Endothelial cell of umbilical vein (primary cell): ENCODE measurements around the gene CA11. TPM values are rescaled to one million over a fixed set of nuclear protein-coding genes. Genes with fewer than 3 reads are reported as not detected.

Experiments
- BruUV-seq: library from RNA; stranded (reverse); fragments of 400-500 nt; replicated peaks from 2 replicates; lab custom pipeline; 2021; lab: Mats Ljungman, UMichigan
- CTCF ChIA-PET: fragments of 300-600, 350-600 bp; sonication (Branson Sonifier 250); formaldehyde crosslinking; loops from one replicate; lab custom pipeline; 2021; ENCODE audit warnings: antibody characterized with exemption, inconsistent platforms; lab: Charles Lee
- POLR2A ChIA-PET: fragments of 300-600, 350-600 bp; sonication (Branson Sonifier 250); formaldehyde crosslinking; loops from one replicate; lab custom pipeline; 2021; ENCODE audit warnings: antibody characterized with exemption, inconsistent platforms; lab: Charles Lee
- DNase-seq: peaks from one replicate; pipeline ENCODE4 v3.0.0-alpha.2; 2011; ENCODE audit warnings: low read depth, low spot score
- FAIRE-seq: peaks from 2 replicates; lab custom pipeline; 2011; peaks lifted over from hg19 to GRCh38; lab: Jason Lieb, UNC
- H2AFZ ChIP-seq: 2 replicates; pipeline ENCODE4 v1.6.0; 2012; ENCODE audit warnings: low read depth, low read length, control low read depth, inconsistent platforms
- H3K27ac ChIP-seq: 2 replicates; pipeline ENCODE4 v1.5.1; 2011; ENCODE audit warnings: low read depth, mild to moderate bottlenecking, control low read depth, low read length, moderate library complexity; ENCODE audit not compliant: insufficient read depth
- H3K27me3 ChIP-seq, 2 experiments: 2 replicates each; pipeline versions ENCODE4 v1.6.0 to v1.6.1; 2011; ENCODE audit warnings: low read length in 2 of 2, mixed read lengths in 1 of 2; ENCODE audit not compliant: control insufficient read depth in 2 of 2, insufficient read depth in 2 of 2
- H3K36me3 ChIP-seq, 2 experiments: 2 replicates in 1 of 2; 3 replicates in 1 of 2; pipeline ENCODE4 v1.5.1; 2011; ENCODE audit warnings: low read length in 2 of 2, mild to moderate bottlenecking in 1 of 2, moderate library complexity in 1 of 2; ENCODE audit not compliant: control insufficient read depth in 2 of 2, insufficient read depth in 2 of 2; ENCODE audit errors: extremely low read depth in 1 of 2
- H3K4me1 ChIP-seq: 3 replicates; pipeline ENCODE4 v1.5.1; 2011; ENCODE audit warnings: mild to moderate bottlenecking, low read length; ENCODE audit not compliant: control insufficient read depth, insufficient read depth; ENCODE audit errors: extremely low read depth
- H3K4me2 ChIP-seq: 2 replicates; pipeline ENCODE4 v1.6.1; 2011; ENCODE audit warnings: low read length, control low read depth, mixed read lengths; ENCODE audit not compliant: insufficient read depth
- H3K4me3 ChIP-seq, 3 experiments: fragments of 200-600 bp in 1 of 3; sonication (generic), shearing (Covaris generic) in 1 of 3; replicated peaks in 1 of 3; 2 replicates each; pipeline ENCODE4 v1.5.1; 2011 to 2016; ENCODE audit warnings: control low read depth in 3 of 3, low read length in 3 of 3, mild to moderate bottlenecking in 2 of 3, inconsistent platforms in 1 of 3, low read depth in 1 of 3, moderate library complexity in 1 of 3; ENCODE audit not compliant: insufficient read depth in 1 of 3
- H3K79me2 ChIP-seq: 2 replicates; pipeline ENCODE4 v1.6.0; 2012; ENCODE audit warnings: low read length, inconsistent platforms; ENCODE audit not compliant: control insufficient read depth, insufficient read depth
- H3K9ac ChIP-seq: replicated peaks from 2 replicates; pipeline ENCODE3; 2011; ENCODE audit warnings: low read length, control low read depth; ENCODE audit not compliant: insufficient read depth; ENCODE audit errors: extremely low read depth
- H3K9me1 ChIP-seq: replicated peaks from 3 replicates; pipeline ENCODE4 v1.6.0; 2011; ENCODE audit warnings: mild to moderate bottlenecking, low read length; ENCODE audit not compliant: control insufficient read depth, insufficient read depth; ENCODE audit errors: extremely low read depth
- H3K9me3 ChIP-seq: replicated peaks from 2 replicates; pipeline ENCODE4 v1.5.1; 2012; ENCODE audit warnings: low read length, inconsistent platforms; ENCODE audit not compliant: control insufficient read depth, insufficient read depth
- H4K20me1 ChIP-seq: replicated peaks from 2 replicates; pipeline ENCODE3; 2011; ENCODE audit warnings: mild to moderate bottlenecking, low read length; ENCODE audit not compliant: control insufficient read depth, insufficient read depth; ENCODE audit errors: extremely low read depth
- CTCF ChIP-seq, 2 donors: IDR thresholded peaks; 1 replicate in 1 of 2; 2 replicates in 1 of 2; pipeline ENCODE4 v1.5.1; 2011; ENCODE audit warnings: low read length in 2 of 2, mild to moderate bottlenecking in 2 of 2, moderate library complexity in 2 of 2, control low read depth in 1 of 2, inconsistent platforms in 1 of 2, low read depth in 1 of 2; ENCODE audit not compliant: insufficient read depth in 1 of 2; ENCODE audit errors: extremely low read depth in 1 of 2
- EZH2 ChIP-seq: IDR thresholded peaks from 2 replicates; pipeline ENCODE4 v1.6.1; 2012; ENCODE audit warnings: borderline replicate concordance, low read depth, mild to moderate bottlenecking, moderate library complexity, low read length, inconsistent platforms; ENCODE audit not compliant: severe bottlenecking
- FOS ChIP-seq: IDR thresholded peaks from 2 replicates; pipeline ENCODE4 v1.6.1; 2011; ENCODE audit warnings: mild to moderate bottlenecking, low read length, moderate library complexity, borderline replicate concordance; ENCODE audit not compliant: insufficient read depth
- GATA2 ChIP-seq: IDR thresholded peaks from 2 replicates; pipeline ENCODE4 v1.7.0; 2011; ENCODE audit warnings: low read depth, mild to moderate bottlenecking, moderate library complexity, mixed read lengths, low read length; ENCODE audit not compliant: insufficient read length, insufficient read depth
- JUN ChIP-seq: IDR thresholded peaks from 2 replicates; pipeline ENCODE4 v1.6.1; 2011; ENCODE audit warnings: borderline replicate concordance, low read depth; ENCODE audit not compliant: insufficient read length, insufficient read depth
- MYC ChIP-seq: IDR thresholded peaks from one replicate; pipeline ENCODE4 v1.6.1; 2011; ENCODE audit warnings: mild to moderate bottlenecking, low read depth, low read length
- POLR2A ChIP-seq: IDR thresholded peaks from 2 replicates; pipeline ENCODE4 v1.6.1; 2012; ENCODE audit warnings: low read depth, mild to moderate bottlenecking, control low read depth, low read length
- POLR2AphosphoS5 ChIP-seq: IDR thresholded peaks from 2 replicates; pipeline ENCODE4 v1.6.1; 2012; ENCODE audit warnings: low read depth, mild to moderate bottlenecking, control low read depth, low read length, moderate library complexity; ENCODE audit not compliant: insufficient read depth
- dilution Hi-C: fragments of 300-500 bp; cut with MboI; formaldehyde crosslinking; loops from one replicate; pipeline ENCODE4 v1.15.0; 2019; ENCODE audit warnings: low sequenced_read_pairs; ENCODE audit not compliant: extremely low pct_ligation_motif_present
- intact Hi-C: fragments of 100-400 bp; cut with micrococcal nuclease; formaldehyde crosslinking; loops from one replicate; pipeline ENCODE4 v1.10.0; 2022
- polyA plus RNA-seq, 4 experiments: library from polyadenylated mRNA; depleted of rRNA in 3 of 4; stranded (reverse) in 3 of 4; unstranded in 1 of 4; fragments of >200 nt; gene quantifications; 2 replicates each; pipeline versions ENCODE4 v1.2.1 to v1.2.3, GENCODE V29; 2011 to 2012; ENCODE audit warnings: missing spikeins in 1 of 4
- total RNA-seq: library from RNA; stranded (reverse); gene quantifications from 2 replicates; pipeline ENCODE4 v1.2.3, GENCODE V29; 2021
- TF ChIP-seq, protein P1 (sequence below): IDR thresholded peaks from 2 replicates; pipeline ENCODE4 v1.6.1; 2011; ENCODE audit not compliant: insufficient read depth, insufficient read length

The CA11 gene
- total and polyA plus RNA-seq, 2 donors (not counting 3 experiments of a cell fraction or from before 2014, with no cell fraction given): 2.8 to 4.7 TPM

GRCh38 chr19:48676487-48676886 lies 30.5 kb upstream of the CA11 start:
- Histone ChIP-seq H3K9me3 (no peaks in the 10 kb centered on the region), H3K4me3 (no peak overlapping the region), H3K79me2 (no peaks in the 10 kb centered on the region), H3K9ac (no peak overlapping the region), H3K4me1 (no peaks in the 10 kb centered on the region), H3K36me3 (no peaks in the 10 kb centered on the region), H4K20me1 (no peaks in the 10 kb centered on the region), H3K27ac (no peak overlapping the region), H3K4me2 (no peak overlapping the region), H2AFZ (no peak overlapping the region), H3K27me3 (no peaks in the 10 kb centered on the region), H3K9me1 (no peaks in the 10 kb centered on the region)
- intact Hi-C loops (no loop called here), dilution Hi-C loops (no loop called here)
- BruUV-seq: no TSS peak
- ChIA-PET POLR2A (no interaction called here), CTCF (interaction anchor here (1.4 to 3.6 kb wide), 8 partner anchors 13 to 160 kb away, joined by 5 to 41 read pairs (median 18); partner anchors contain the start of genes CA11, FUT2 and HSD17B14)
- TF ChIP-seq EZH2: no peak
- no peak for TF ChIP-seq POLR2A
- no peak for TF ChIP-seq FOS
- TF ChIP-seq JUN: no peak
- no peak for TF ChIP-seq GATA2
- no peak for TF ChIP-seq MYC
- TF ChIP-seq CTCF (IDR thresholded peaks at IDR 0.05; ENCODE audit: extremely low read depth in 1 of 2, insufficient read depth in 1 of 2, low read depth in 1 of 2, low read length in 2 of 2): no peak
- TF ChIP-seq, protein P1, sequence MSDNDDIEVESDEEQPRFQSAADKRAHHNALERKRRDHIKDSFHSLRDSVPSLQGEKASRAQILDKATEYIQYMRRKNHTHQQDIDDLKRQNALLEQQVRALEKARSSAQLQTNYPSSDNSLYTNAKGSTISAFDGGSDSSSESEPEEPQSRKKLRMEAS: no peak
- TF ChIP-seq POLR2AphosphoS5: no peak
- DNase-seq: no peak
- no peak for FAIRE-seq
